Medulla oblongata (tissue), 1 donor: ENCODE data around the gene KHSRP.
A peak's percentile ranks its signal among the peaks of the same experiment; 100 is the strongest.

Experiments used
- DNase-seq: peaks from one replicate; pipeline ENCODE4 v3.0.0-alpha.2; 2015; ENCODE audit errors: extremely low spot score

The KHSRP gene, protein sequence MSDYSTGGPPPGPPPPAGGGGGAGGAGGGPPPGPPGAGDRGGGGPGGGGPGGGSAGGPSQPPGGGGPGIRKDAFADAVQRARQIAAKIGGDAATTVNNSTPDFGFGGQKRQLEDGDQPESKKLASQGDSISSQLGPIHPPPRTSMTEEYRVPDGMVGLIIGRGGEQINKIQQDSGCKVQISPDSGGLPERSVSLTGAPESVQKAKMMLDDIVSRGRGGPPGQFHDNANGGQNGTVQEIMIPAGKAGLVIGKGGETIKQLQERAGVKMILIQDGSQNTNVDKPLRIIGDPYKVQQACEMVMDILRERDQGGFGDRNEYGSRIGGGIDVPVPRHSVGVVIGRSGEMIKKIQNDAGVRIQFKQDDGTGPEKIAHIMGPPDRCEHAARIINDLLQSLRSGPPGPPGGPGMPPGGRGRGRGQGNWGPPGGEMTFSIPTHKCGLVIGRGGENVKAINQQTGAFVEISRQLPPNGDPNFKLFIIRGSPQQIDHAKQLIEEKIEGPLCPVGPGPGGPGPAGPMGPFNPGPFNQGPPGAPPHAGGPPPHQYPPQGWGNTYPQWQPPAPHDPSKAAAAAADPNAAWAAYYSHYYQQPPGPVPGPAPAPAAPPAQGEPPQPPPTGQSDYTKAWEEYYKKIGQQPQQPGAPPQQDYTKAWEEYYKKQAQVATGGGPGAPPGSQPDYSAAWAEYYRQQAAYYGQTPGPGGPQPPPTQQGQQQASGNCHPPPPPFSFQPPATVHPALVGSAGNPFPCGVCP

GRCh38 chr19:6424195-6424938 is at the start of gene KHSRP:
Gene KHSRP (minus strand): TSS chr19:6424811. CDS start chr19:6424701, 110 bp downstream.
- no peak for DNase-seq

- DNase-seq, result no peak
Measured at GRCh38 chr19:6473647-6474046, 49.0 kb upstream of the KHSRP start.

DNA sequence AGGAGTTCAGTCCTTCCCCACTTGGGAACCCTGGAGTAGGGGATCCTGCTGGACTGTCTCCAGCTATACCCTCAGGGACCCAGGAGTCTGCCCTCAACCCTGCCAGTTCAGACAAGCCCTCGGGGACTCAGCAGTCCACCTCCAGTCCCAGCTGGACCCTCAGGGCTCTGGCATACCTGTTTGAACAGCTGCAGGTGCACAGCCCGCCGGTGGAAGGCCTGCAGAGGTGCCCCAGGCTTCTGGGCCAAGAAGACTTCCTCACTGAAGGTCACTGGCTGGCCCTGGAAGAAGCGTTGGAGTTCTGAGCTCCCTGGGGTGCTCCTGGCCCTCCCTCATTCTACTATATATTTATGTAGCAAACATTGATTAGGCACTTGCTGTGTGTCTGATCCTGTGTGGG is 48.1 kb upstream of the KHSRP start:
- no peak for DNase-seq

DNA sequence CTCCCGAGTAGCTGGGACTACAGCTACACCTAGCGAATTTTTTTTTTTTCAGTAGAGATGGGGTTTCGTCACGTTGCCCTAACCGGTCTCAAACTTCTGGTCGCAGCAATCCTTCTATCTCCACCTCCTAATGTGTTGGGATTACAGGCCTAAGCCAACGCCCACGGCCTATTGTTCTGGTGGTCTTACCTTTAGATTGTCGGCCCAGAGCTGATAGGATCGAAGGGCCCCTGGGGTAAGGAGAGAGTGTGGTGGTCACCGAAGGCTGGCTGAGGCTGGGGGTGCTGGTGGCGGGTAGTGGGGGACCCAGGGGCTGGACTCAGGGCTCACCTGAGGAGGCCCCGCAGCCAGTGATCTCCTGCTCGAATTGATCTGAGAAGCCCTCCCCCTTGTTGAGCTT is 46.5 kb upstream of the KHSRP start:
- DNase-seq, result no peak

GRCh38 chr19:6470173-6470572 is 45.6 kb upstream of the KHSRP start:
- no peak for DNase-seq

DNA sequence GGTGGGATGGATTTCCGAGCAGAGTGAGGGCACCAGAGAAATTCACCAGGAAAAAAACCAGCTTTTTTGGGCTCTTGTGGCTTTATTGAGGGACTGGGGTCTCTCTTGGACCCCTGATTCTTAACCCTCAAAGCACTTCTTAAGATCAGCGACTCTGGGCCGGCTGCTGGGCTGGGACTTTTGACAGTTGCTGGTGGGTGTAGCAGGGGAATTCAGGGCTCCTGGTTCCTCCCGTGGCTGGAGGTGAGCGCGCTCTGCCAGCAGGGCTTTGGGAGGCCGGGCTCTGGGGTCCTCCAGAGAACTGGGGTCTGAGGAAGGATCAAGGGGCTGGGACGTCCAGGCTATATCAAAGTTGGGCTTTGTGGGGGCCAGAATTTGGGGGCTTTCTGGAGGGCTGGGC is 42.8 kb upstream of the KHSRP start:
- DNase-seq, result no peak

GRCh38 chr19:6466526-6467248 is 42.1 kb upstream of the KHSRP start:
- no peak for DNase-seq

GRCh38 chr19:6465663-6466062 is 41.1 kb upstream of the KHSRP start:
- no peak for DNase-seq

- no peak for DNase-seq
Measured at GRCh38 chr19:6465006-6465405, 40.4 kb upstream of the KHSRP start.

DNA sequence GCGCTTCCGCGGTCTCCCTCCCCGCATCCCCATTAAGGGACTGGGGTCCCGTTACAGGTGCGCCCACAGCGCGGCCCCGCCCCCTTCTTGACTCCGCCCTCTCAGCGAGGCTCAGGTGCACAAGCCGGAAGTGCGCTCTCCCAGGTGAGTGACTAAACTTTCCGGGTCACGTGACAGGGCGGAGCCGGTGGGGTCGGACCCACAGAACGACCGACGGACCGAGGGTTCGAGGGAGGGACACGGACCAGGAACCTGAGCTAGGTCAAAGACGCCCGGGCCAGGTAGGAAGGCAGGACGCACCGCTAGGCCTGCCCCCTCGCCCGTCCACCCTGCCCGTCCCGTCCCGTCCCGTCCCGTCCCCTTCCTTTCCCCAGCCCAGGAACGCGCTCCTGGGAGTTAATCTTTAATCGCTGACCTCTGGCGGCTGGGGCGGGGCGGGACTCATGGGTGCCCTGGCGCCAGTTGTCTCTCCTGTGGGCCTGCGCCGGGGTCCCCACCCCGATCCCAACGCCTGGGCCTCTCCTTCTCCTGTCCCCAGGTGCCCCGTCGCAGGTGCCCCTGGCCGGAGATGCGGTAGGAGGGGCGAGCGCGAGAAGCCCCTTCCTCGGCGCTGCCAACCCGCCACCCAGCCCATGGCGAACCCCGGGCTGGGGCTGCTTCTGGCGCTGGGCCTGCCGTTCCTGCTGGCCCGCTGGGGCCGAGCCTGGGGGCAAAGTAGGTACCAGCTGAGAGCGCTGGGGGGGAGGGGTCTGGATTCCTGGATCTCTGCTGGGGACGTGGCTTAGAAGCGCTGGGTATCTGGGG is 39.7 kb upstream of the KHSRP start, which contains the start of gene CRB3:
Gene CRB3 (plus strand): TSS at position 202 of the 804 bp plus-strand sequence. CDS start 431 bp downstream, at position 633.
- no peak for DNase-seq

- peak; percentile 99 for DNase-seq
Measured at GRCh38 chr19:6460099-6460884, 35.7 kb upstream of the KHSRP start.

GRCh38 chr19:6459262-6460098 is 34.9 kb upstream of the KHSRP start, which contains the start of gene SLC25A23:
Gene SLC25A23 (minus strand): TSS chr19:6459792. CDS start chr19:6459628, 164 bp downstream.
- peak; percentile 73 for DNase-seq

GRCh38 chr19:6458695-6459261 is 34.2 kb upstream of the KHSRP start:
- DNase-seq, result no peak

- no peak for DNase-seq
Measured at GRCh38 chr19:6457958-6458694, 33.5 kb upstream of the KHSRP start.

GRCh38 chr19:6455924-6456323 is 31.3 kb upstream of the KHSRP start:
- no peak for DNase-seq

DNA sequence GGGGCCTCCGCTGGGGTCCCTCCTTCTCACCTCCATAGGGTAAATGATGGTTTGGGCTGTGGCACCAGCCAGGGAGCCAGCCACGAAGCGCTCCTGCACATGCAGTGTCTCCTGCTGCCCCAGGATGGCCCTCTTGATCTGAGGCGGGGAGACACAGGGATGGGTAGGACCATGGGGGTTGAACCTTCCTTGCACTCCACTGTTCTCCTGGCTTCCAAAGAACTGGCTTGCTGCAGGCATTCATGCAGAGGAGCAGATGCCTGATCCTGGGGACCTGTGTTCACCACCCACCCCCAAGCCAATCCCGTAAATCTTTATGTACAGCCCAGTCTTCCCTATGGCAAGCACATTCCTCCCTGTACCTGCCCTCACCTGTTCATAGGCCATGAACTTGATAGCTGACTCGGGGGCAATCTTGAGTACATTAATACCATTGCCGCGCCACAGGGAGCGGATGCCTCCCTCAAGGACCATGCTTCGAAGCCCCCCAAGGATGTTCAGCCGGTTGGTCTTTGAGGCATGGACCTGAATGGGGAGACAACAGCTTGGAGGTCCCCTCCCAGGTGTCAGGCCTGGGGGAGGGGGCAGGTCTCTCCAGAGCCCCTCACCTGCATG is 29.4 kb upstream of the KHSRP start:
- no peak for DNase-seq

GRCh38 chr19:6452899-6453298 is 28.3 kb upstream of the KHSRP start:
- DNase-seq, result no peak
